ENCODE measurements around the gene WFDC1.

The WFDC1 gene

DNA sequence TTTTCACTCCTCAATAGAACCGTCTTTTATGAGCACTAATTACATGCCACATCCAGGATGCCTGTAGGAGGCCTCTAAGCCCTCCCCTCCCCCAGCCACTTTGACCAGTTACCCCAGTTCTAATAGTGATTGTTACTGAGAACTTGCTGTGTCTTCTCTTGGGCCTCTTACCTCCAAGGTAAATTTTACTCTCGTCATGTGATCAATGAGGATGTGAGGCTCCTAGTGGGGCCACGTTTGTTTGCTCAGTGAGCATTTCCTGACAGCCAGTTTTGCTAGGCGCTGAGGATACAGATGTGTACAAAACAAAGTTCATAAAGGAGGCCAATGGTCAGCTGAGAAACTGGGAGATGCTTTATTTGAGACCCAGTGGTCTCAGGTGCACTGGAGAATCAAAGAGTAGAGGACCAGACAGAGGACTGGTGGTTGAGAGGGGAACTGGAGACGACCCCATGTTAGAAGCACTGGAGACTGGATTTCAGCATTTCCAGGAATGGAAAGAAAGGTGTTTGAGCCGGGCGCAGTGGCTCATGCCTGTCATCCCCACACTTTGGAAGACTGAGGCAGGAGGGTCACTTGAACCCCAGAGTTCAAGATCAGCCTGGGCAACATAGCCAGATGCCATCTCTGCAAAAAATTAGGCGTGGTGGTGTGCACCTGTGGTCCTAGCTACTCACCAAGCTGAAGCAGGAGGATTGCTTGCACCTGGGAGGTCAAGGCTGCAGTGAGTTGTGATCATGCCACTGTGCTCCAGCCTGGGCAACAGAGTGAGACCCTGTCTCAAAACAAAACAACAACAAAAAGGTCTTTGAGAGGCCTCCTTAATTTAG, 76.3 kb downstream of the WFDC1 start:
- H3K4me3 ChIP-seq (ENCODE audit: low read length): no peak overlapping the region
- no peak for TF ChIP-seq ZNF274 (IDR thresholded peaks at IDR 0.05; ENCODE audit: low read depth, low read length)

DNA sequence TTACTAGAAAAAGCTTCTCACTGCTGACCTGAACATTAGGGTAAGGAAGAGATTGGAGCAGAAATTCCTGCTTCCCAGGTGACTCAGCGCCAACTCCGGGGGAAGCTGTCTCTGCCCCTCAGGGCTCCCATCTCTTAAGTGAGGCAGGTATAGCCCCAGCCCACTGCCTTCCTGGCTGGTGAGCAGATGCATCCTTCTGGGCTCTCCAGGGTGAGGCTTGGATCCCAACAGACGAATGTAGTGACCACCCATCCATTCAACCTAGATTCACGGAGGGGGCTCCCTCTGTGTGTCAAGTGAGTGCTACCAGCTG, 76.8 kb downstream of the WFDC1 start:
- no peak overlapping the region for H3K4me3 ChIP-seq (ENCODE audit: low read length)
- no peak for TF ChIP-seq ZNF274 (IDR thresholded peaks at IDR 0.05; ENCODE audit: low read depth, low read length)

DNA sequence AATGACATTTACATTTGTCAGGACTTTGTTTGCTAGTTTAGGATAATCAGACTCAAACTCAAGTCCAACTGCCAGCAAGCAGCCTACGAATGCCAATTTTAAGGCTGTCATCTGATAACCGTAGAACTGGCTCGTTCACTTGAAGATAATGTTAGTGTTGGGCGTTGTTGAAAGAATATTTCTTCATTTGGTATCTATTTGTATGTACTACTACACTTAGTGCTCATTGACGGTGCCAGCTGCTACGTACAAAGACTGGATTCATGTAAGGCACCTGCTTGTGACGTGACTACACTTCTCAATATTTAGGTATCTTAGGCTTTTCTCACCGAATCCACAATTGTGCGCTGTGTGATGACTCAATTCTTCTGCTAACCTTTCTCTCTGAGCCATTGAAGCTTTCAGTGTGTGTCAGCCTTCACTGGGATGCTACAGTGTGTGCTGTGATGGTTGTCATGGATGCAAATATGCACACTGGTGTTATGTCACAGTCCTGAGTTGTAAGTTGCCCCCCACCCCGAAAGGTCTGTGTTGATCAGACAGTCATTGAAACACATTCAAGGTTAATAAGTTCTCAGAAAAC, 79.3 kb downstream of the WFDC1 start:
- no peak overlapping the region for H3K4me3 ChIP-seq (ENCODE audit: low read length)
- TF ChIP-seq ZNF274 (IDR thresholded peaks at IDR 0.05; ENCODE audit: low read depth, low read length): no peak

DNA sequence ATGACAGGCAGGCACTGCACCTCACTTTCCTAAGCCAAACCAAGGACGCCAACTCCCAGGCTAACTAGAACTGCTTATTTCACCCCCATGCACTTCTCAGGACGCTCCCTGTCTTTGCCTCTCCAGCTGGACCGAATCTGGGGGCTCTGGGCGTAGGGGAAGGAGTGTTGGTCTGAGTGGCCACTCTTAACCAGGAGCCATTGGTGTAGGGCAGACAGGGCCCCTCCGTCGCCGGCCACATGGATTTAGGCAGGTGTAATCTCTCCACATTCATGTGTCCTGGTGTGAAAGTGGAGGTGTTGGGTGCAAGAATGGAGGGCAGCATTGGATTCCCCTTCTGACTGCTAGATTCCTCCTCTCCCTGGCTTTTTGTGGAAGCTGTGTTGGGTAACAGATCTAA, 83.4 kb downstream of the WFDC1 start:
- H3K4me3 ChIP-seq (ENCODE audit: low read length): no peak overlapping the region
- no peak for TF ChIP-seq ZNF274 (IDR thresholded peaks at IDR 0.05; ENCODE audit: low read depth, low read length)

DNA sequence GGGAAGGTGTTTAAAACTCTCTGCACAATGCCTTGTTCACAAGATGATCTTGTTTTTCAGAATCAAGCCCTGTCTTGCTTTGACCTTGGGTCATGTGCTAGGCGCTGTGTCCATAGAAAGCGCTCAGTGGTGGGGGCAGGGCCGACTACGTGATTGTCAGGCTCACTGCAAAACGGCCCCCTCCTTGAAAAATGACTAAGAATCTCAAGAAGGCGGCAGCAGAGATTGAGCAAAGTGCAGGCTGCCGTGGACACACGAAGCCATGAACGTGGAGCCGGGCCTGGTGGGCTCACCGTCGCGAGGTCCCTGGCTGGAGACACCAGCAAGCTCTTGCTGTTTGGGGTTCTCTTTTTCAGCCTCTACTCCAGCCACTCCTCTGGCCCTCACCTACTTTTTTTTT, 83.9 kb downstream of the WFDC1 start:
- H3K4me3 ChIP-seq (ENCODE audit: low read length): no peak overlapping the region
- no peak for TF ChIP-seq ZNF274 (IDR thresholded peaks at IDR 0.05; ENCODE audit: low read depth, low read length)

DNA sequence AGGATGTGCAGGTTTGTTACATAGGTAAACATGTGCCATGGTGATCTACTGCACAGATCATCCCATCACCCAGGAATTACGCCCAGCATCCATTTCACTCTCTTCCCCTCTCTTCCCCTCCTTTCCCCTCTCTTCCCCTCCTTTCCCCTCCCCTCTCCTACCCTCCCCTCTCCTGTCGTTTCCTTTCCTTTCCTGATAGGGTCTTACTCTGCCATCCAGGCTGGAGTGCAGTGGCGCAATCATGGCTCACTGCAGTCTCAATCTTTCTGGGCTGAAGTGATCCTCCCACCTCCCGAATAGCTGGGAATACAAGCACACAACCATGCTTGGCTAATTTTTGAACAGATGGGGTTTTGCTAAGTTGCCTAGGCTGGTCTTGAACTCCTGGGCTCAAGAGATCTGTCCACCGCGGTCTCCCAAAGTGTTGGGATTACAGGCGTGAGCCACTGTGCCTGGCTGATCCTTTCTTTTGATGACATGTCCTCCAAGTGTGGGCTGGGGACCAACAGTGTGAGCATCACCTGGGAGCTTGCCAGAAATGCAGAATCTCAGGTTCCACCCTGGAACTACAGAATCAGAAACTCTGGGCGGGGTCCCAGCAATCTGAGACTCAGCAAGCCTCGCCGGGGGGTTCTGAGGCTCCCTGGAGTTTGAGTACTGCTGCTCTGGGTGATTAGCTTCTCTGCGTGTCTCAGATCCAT, 84.5 kb downstream of the WFDC1 start:
- no peak overlapping the region for H3K4me3 ChIP-seq (ENCODE audit: low read length)
- TF ChIP-seq ZNF274 (IDR thresholded peaks at IDR 0.05; ENCODE audit: low read depth, low read length): no peak

Measured in GM08714 (cell line).